ENCODE measurements around the gene AHCY. TPM values are rescaled to one million over a fixed set of nuclear protein-coding genes. Genes with fewer than 3 reads are reported as not detected.
A peak's percentile ranks its signal among the peaks of the same experiment; 100 is the strongest.
"Not testable (repeated sequence)": the region's sequence is repeated elsewhere in the genome, so short reads cannot be mapped to it uniquely, and the experiment has no call there.

Gene AHCY
- total RNA-seq, 1 experiment from 2014 or later, result 216 TPM

- no peak overlapping the region for H3K4me3 ChIP-seq
- H3K36me3 ChIP-seq, result peaks cover 13% of the 10 kb centered on the region; the same call in 1 of the 2 replicates
- H3K9me3 ChIP-seq, result no peaks in the 10 kb centered on the region
- DNase-seq, result no peak
- H3K27me3 ChIP-seq, result no peaks in the 10 kb centered on the region
Observed at GRCh38 chr20:34305333-34306230, 2.4 kb upstream of the AHCY start.

GRCh38 chr20:34302312-34302722, 838 bp downstream of the AHCY start:
- H3K27me3 ChIP-seq, result no peaks in the 10 kb centered on the region
- peak; percentile 9 for DNase-seq
- peak overlapping the region; percentile 92 for H3K4me3 ChIP-seq
- H3K36me3 ChIP-seq, result peaks cover 28% of the 10 kb centered on the region
- no peaks in the 10 kb centered on the region for H3K9me3 ChIP-seq

- DNase-seq, result no peak
- H3K27me3 ChIP-seq, result no peaks in the 10 kb centered on the region
- H3K4me3 ChIP-seq, result peak overlapping the region; percentile 92
- H3K36me3 ChIP-seq, result peaks cover 28% of the 10 kb centered on the region
- no peaks in the 10 kb centered on the region for H3K9me3 ChIP-seq
Observed at GRCh38 chr20:34301587-34302311, 1.4 kb downstream of the AHCY start.

- Histone ChIP-seq H3K36me3 (peaks cover 32% of the 10 kb centered on the region), H3K27me3 (no peaks in the 10 kb centered on the region)
- no peak for DNase-seq
Observed at GRCh38 chr20:34300809-34301586, 2.2 kb downstream of the AHCY start.

GRCh38 chr20:34300256-34300806, 2.8 kb downstream of the AHCY start:
- Histone ChIP-seq H3K36me3 (peaks cover 37% of the 10 kb centered on the region), H3K27me3 (no peaks in the 10 kb centered on the region), H3K9me3 (no peaks in the 10 kb centered on the region), H3K4me3 (no peak overlapping the region)
- no peak for DNase-seq

More at GRCh38 chr20:34300809-34301586, 2.2 kb downstream of the AHCY start:
- no peaks in the 10 kb centered on the region for H3K9me3 ChIP-seq
- peak overlapping the region; percentile 92; the same call in 1 of the 2 replicates for H3K4me3 ChIP-seq

- no peak overlapping the region for H3K4me3 ChIP-seq
- no peaks in the 10 kb centered on the region for H3K9me3 ChIP-seq
- no peaks in the 10 kb centered on the region for H3K27me3 ChIP-seq
- peaks cover 40% of the 10 kb centered on the region for H3K36me3 ChIP-seq
- DNase-seq, result no peak
Observed at GRCh38 chr20:34299556-34300255, 3.4 kb downstream of the AHCY start.

- DNase-seq, H3K27me3 ChIP-seq, H3K4me3 ChIP-seq, H3K9me3 ChIP-seq: not testable (repeated sequence)
- peaks cover 51% of the 10 kb centered on the region for H3K36me3 ChIP-seq
Observed at GRCh38 chr20:34298294-34298784, 4.8 kb downstream of the AHCY start.

- Histone ChIP-seq H3K36me3 (peaks cover 62% of the 10 kb centered on the region), H3K9me3 (no peaks in the 10 kb centered on the region)
- no peak for DNase-seq
Observed at GRCh38 chr20:34296468-34296867, 6.7 kb downstream of the AHCY start.

GRCh38 chr20:34295284-34295683, 7.9 kb downstream of the AHCY start:
- no peak for DNase-seq
- no peaks in the 10 kb centered on the region for H3K9me3 ChIP-seq
- H3K36me3 ChIP-seq, result peaks cover 63% of the 10 kb centered on the region
- no peak overlapping the region for H3K4me3 ChIP-seq
- no peaks in the 10 kb centered on the region for H3K27me3 ChIP-seq

More at GRCh38 chr20:34296468-34296867, 6.7 kb downstream of the AHCY start:
- Histone ChIP-seq H3K4me3 (no peak overlapping the region), H3K27me3 (no peaks in the 10 kb centered on the region)

- Histone ChIP-seq H3K4me3 (no peak overlapping the region), H3K36me3 (peaks cover 63% of the 10 kb centered on the region), H3K27me3 (no peaks in the 10 kb centered on the region), H3K9me3 (no peaks in the 10 kb centered on the region)
- no peak for DNase-seq
Observed at GRCh38 chr20:34294563-34294962, 8.6 kb downstream of the AHCY start.

- Histone ChIP-seq H3K9me3 (no peaks in the 10 kb centered on the region), H3K27me3 (no peaks in the 10 kb centered on the region), H3K36me3 (peaks cover 62% of the 10 kb centered on the region), H3K4me3 (no peak overlapping the region)
- DNase-seq, result no peak
Observed at GRCh38 chr20:34293589-34293988, 9.6 kb downstream of the AHCY start.

- Histone ChIP-seq H3K4me3 (no peak overlapping the region), H3K36me3 (peaks cover 64% of the 10 kb centered on the region), H3K9me3 (no peaks in the 10 kb centered on the region), H3K27me3 (no peaks in the 10 kb centered on the region)
- no peak for DNase-seq
Observed at GRCh38 chr20:34293119-34293518, 10.0 kb downstream of the AHCY start.

GRCh38 chr20:34292496-34292895, 10.7 kb downstream of the AHCY start:
- H3K36me3 ChIP-seq, result peaks cover 69% of the 10 kb centered on the region
- H3K4me3 ChIP-seq, result no peak overlapping the region
- H3K27me3 ChIP-seq, result no peaks in the 10 kb centered on the region
- H3K9me3 ChIP-seq, result no peaks in the 10 kb centered on the region
- DNase-seq, result no peak

- Histone ChIP-seq H3K27me3 (no peaks in the 10 kb centered on the region), H3K4me3 (no peak overlapping the region), H3K36me3 (peaks cover 68% of the 10 kb centered on the region), H3K9me3 (no peaks in the 10 kb centered on the region)
- no peak for DNase-seq
Observed at GRCh38 chr20:34290471-34290870, 12.7 kb downstream of the AHCY start.

- H3K36me3 ChIP-seq, result peaks cover 75% of the 10 kb centered on the region
- H3K27me3 ChIP-seq, DNase-seq, H3K4me3 ChIP-seq, H3K9me3 ChIP-seq: not testable (repeated sequence)
Observed at GRCh38 chr20:34287500-34287899, 15.7 kb downstream of the AHCY start.

GRCh38 chr20:34285450-34285849, 17.7 kb downstream of the AHCY start:
- Histone ChIP-seq H3K9me3 (no peaks in the 10 kb centered on the region), H3K4me3 (no peak overlapping the region), H3K36me3 (peaks cover 75% of the 10 kb centered on the region), H3K27me3 (no peaks in the 10 kb centered on the region)
- DNase-seq, result no peak

Measured in MG63 (cell line).